GM19099 (cell line): ENCODE results near the gene VWCE.

Source experiments
- POLR2A ChIP-seq: IDR thresholded peaks from 3 replicates; pipeline ENCODE4 v1.6.1; 2011; ENCODE audit warnings: low read depth; ENCODE audit not compliant: insufficient read length; ENCODE audit errors: extremely low read depth

Gene VWCE

DNA sequence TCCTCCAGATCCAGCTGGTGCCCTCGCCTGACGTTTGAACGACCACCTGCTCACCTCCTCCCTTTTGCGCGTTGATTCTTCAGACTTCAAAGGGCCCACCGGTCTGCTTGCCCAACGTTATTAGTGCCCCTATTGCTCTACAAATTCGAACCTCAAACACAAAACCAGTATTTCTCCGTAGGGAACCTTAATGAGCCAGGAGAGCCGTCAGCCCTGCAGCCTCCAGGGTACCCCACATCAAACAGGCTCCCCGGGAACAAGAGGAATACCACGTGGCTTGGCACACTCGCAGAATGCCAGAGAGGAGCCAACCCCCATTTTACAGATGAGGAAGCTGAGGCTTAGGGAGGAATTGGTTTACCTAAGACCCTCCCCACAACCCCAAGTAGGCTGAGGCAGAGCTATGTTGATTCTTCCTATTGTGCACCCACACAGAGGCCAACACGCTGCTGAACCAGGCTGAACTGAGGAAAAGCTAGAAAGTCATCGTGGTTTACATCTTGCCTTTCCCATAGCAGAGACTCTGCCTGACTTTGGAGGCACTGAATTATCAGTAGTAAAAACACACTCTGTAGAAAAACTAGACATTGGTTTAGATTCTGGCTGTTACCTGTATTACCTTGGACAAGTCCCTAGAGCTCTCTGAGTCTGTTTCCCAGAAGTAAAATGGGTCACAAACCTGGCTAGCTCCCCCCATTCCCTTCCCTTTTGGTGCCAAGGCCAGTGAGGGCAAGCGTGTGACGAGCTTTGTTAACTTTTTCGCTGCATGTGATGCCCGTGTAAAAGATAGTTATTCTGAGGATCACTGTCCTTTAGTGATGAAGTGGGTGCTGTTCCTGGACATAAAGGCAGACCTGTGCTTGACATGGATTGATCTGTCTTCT is 38.7 kb upstream of the VWCE start:
- no peak for TF ChIP-seq POLR2A

DNA sequence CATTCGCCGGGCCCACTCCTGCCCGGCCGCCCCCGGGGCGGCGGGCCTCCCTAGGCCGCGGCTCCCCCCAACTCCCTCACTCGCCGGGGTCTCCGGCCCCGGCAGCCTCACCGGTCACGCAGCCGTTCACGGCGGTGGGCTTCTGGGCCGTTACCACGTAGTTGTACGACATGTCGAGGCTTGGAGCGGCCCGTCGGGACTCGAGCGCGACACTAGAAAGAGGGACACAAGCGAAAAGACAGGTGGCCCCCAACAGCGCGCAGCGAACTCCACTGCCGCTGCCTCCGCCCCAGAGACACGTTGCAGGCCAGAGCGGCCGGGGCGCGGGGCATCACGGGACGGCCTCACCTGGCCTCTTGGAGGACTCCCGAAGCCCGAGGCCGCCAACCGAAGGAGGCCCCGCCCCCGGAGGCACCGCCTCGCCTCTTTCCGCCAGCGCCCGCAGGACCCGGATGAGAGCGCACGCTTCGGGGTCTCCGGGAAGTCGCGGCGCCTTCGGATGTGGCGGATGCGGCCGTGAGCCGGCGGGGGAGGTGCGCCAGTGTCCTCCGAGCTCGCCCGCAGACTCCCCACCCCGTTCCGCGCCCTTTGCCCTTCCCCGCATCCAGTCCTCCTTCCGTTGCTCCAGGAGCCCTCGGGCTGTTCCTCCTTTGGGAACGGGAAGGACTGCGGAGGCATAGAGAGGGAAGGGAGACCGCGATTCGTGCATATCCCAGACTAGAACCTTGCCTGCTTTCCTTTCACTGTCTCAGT is 37.9 kb upstream of the VWCE start, which contains the start of the genes DDB1 and TKFC:
DDB1 (minus strand) TSS at position 309 of the 753 bp plus-strand sequence; CDS start at position 172, 137 bp downstream.
TKFC (plus strand) TSS at position 432 of the 753 bp plus-strand sequence. CDS start 1,501 bp downstream, outside the sequence.
- TF ChIP-seq POLR2A: peak; percentile 95

DNA sequence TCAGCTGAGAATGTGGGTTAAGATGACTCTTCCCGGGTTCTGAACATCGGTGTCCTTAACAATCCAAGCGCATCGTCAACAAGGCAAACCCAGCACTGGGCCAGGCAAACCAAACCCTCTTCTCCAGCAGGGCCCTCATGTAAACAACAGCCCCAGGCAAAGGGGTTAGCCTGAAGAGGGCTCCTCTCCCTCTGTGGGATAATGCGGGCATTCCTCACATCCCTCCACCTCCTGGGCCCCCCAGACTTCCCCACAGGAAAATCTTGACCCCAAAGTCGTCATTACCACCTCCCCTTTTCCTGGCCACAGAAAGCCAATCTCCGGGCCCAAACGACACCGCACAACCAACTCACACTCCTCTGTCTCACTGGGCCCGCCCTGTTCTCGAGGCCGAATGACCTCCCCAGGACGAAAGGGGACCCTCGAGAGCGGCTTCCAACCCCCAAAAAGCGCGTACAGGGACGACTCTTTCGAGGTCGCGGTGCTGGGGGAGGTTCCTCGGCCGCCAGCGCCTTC is 37.2 kb upstream of the VWCE start:
- TF ChIP-seq POLR2A: no peak

DNA sequence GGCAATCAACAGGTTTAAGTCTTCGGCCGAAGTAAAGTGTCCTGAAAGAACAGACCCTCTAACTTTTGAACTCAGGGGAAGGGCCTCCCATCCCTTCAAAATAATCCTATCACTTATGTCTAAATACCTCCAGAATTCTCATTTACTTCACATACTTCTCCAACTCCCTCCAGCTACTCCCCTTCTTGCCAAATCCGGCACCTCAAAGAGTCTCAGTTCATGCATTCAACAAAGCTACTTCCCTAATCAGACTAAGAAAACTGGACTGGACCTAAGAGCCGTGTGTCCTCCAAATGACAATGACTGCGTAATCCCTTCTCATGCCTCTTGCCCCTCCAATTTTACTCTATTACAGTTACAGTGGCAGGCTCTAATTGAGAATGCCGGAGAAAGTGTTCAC is 36.5 kb upstream of the VWCE start:
- no peak for TF ChIP-seq POLR2A

DNA sequence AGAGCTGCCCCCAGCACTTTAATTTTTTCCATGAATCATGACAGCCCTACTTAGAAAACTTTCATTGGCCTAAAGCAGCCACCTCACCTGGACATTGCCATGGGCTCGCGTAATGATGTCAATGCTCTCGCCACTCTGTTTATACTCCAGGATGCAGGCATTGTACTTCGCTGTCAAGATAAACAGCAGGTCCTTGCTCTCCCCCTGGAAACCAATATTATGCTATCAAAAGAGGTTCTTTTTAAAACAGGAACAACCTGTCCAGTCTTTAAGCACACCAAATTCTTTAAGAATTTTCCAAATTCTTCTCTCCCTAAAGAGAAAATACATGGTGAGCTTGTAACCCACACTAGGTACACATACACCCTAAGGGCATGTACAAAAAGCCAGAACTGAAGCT is 34.8 kb upstream of the VWCE start:
- TF ChIP-seq POLR2A: no peak

DNA sequence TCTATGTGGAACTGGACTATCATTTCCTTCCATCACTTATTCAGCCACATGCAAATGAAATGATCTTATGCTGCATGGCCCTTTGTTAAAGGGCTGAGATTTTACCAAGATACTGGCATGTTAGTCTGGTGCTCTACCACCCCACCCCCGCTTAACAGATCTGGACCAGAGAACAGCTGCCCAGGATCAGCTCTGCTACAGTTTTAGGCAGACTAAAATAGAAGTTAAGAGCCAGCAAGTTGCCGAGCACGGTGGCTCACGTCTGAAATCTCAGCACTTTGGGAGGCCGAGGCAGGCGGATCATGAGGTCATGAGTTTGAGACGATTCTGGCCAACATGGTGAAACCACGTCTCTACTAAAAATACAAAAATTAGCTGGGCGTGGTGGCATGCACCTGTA is 33.2 kb upstream of the VWCE start:
- no peak for TF ChIP-seq POLR2A

DNA sequence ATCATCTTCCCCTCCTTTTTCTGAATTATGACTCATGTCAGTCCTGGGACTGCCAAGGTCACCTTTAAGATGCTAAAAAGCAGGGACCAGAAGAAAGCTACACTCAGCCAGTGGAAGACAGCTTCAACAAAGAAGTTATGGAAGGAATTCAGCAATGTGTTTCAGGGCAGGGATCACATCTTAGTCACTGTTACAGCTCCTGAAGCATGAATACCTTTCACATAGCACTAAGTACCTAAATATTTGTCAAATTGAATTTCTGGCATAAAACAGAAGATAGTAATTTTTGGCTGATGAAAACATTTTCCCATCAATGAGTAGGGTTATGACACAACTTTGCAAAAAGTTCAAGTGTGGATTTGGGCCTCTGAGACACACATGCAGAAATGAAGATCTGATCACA is 32.6 kb upstream of the VWCE start:
- TF ChIP-seq POLR2A: no peak

DNA sequence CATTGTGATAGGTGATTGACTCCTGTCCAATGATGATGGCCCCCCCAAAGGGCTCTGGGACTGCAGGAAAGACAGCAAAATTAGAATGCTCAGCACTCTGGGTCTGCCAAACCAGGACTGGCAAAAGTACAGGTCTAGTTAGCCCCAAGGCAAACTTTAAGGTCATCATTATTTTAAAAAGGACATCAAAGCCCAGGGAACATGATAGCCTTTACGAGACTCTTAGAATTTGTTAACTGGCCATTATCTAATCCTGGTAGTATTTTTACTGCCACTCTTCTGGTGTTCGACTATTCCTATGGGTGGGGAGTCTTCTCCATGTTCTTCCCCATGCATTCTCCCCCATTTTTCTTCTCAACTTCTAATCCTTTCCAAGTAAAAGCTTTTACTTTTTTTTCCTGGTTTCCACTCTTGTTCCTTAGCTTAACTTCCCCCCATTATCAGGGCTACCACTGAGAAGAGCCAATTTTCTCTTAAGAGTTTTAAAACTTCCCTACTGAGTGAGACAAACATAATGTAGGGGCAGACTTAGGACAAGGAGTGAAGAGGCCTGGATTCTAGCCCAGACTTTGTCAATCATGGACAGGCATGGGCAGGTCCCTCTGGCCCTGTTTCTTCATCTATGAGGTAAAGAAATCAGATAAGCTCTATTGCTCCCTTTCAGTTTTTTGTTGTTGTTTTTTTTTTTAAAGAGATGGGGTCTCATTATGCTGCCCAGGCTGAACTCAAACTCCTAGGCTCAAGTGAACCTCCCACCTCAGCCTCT is 30.7 kb upstream of the VWCE start:
- TF ChIP-seq POLR2A: no peak

DNA sequence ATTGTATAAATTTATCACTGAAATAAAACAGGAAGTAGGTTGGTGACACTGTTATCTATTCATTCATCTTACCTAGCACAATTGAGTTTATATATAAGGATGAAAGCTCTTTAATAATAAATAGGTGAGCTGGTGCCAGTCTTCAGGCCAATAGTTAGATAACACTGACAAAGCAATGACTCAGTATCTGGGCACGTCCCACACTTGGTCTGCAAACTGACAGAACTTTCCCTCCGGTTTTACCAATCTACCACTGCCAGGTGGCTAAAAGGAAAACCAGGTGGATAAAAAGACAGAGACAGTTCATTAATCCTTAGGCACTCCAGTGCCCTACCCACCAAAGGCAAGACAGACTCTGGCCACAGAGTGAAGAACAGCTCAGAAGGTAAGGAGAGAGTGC is 20.1 kb upstream of the VWCE start:
- no peak for TF ChIP-seq POLR2A

DNA sequence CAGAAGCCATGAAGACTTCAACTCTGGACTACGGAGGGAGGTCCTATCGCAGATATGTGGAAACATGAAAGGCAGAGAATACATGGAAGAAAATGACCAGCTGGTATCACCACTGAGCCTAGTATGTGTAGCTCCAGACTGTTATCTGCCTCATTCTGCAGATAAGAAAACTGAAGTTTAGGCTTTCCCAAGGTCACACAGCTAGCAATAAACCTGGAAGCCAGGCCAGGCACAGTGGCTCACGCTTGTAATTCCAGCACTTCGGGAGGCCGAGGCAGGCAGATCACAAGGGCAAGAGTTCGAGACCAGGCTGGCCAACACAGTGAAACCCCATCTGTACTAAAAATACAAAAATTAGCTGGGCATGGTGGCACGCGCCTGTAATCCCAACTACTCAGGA is 15.6 kb upstream of the VWCE start:
- no peak for TF ChIP-seq POLR2A

DNA sequence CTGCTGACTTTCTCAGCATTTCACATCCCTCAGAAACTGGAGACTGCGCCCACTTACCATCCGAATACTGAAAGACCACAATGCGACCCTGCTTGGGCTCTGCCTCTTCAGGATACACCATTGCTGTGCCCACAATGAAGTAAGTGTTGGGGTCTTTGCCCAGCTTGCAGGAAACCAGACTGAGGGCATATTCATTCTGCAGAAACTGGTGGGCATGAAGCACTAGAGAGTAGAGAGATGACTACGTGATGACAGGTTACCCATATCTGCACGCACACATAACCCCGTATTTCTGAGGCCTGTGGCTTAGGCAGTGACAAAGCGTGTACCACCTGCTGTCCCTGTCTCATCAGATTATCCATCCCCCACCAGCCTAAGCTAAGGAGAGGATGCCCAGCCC is 14.6 kb upstream of the VWCE start:
- no peak for TF ChIP-seq POLR2A

DNA sequence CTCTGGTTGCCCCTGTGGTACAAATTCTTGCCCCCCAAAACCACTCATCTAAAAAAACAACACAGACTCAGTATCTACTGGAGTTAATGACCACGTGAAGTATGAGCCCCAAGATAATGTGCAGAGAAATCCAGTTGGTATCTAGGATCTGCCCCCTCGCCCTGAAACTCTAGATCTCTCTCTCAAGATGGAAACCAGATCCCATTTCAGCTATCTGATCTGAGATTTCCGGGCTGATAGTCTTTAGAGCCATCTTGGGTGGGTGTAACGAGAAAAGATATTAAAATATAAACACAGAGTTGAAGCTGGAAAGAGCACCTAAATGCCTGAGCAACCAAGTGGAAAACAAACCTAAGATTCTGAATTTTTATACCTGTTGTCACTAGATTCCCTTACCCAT is 14.0 kb upstream of the VWCE start:
- TF ChIP-seq POLR2A: no peak

DNA sequence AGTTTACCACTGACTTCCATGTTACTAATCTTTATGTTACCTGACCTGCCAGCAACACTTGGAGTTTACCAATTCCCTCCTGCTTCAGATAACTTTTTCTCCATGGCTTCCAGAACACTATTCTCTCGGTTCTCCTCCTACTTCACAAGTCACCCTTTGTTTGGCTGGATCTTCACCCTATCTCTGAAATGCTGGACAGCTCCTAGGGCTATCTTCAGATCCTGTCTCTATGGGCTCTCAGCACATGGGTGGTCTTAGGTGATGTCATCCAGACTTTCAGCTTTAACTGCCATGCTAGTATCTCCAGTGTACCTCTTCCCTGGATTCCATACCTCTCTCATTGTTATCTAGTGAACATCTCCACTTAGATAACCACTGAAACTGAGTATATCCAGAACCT is 12.2 kb upstream of the VWCE start:
- TF ChIP-seq POLR2A: no peak

DNA sequence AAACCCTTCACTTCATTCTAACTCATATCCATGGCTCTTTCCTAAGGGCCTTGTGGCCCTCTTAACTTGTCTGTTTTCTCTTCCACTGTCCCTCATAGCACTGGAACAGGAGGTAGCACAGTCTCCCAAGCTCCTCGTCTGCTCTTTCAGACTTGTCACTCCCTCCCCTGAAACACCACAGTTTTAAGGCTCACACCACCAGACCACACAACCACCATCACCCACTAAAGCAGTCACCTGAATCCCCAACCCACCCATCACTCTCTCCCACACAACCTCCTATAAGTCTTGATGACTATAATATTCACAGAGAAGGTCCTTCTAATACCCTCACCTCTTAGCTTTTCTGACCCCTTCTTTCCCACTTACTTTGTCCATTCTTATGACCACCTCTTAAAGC is 11.1 kb upstream of the VWCE start:
- no peak for TF ChIP-seq POLR2A

DNA sequence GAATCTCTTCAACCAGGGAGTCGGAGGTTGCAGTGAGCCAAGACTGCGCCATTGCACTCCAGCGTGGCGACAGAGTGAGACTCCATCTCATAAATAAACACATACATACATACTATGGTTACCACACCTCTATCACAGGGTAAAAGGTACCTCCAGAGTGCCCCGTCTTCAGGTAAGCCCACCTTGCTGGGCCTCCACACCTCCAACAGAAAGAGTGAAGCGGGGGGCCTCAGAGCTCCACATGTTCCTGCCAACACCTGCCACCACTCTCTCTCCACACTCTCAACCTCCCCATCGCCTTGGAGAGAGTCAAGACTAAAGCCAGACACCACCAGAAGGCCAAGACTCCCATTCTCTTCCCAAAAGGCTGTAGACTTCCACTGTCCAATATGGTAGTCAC is 10.3 kb upstream of the VWCE start:
- no peak for TF ChIP-seq POLR2A

DNA sequence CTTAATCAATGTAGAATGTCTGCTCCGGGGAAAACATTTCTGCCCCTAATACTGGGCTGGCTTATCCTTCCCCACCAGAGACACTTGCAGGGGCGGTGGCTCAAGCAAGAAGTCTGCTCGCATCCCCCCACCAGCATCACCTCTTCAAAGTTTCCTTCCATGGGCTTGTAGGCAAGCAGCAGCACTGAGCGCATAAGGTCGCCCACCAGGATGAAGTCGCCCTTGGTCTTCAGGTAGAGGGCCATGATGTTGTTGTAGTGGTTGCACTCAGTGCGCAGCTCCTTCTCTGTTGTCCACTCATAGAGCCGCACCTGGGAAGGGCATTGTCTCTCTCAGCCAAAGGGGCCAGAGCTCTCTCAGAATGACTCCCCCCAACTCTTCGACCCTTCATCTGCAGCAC is 8.6 kb upstream of the VWCE start:
- no peak for TF ChIP-seq POLR2A

DNA sequence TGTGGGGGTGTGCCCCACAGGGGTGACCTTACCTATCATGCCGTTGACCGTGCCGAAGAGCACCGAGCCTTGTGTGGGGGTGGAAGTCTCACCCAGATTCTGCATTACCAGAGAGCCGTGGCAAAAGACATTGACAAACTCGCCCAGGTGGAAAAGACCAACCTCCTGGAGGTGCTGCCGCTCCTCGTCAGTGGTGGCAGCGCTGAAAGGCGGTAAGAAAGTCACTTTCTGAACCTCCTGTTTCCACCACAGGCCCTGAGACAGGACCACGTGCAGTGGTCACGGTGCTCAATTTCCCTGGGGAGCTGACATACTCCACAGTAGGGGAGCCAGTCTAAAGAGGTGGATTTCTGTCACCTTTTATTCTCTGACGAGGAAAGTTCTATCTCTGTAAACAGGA is 7.4 kb upstream of the VWCE start:
- no peak for TF ChIP-seq POLR2A
